Osteoblast (primary cell): ENCODE measurements around the gene PATZ1. TPM values are rescaled to one million over a fixed set of nuclear protein-coding genes. Genes with fewer than 3 reads are reported as not detected.

Source experiments
- DNase-seq: peaks from one replicate; pipeline ENCODE4 v3.0.0; 2011; ENCODE audit warnings: low spot score, mixed read lengths; ENCODE audit not compliant: insufficient read length; ENCODE audit errors: missing footprints
- H2AFZ ChIP-seq: 2 replicates; pipeline ENCODE4 v1.6.0; 2011; ENCODE audit warnings: mild to moderate bottlenecking, low read length
- H3K27ac ChIP-seq: 2 replicates; pipeline ENCODE4 v1.5.1; 2011; ENCODE audit warnings: mild to moderate bottlenecking, low read depth, low read length, moderate library complexity
- H3K27me3 ChIP-seq: 2 replicates; pipeline ENCODE4 v1.6.0; 2012; ENCODE audit warnings: mild to moderate bottlenecking, control low read depth, inconsistent platforms, low read length, moderate library complexity; ENCODE audit not compliant: insufficient read depth
- H3K36me3 ChIP-seq: 2 replicates; pipeline ENCODE4 v1.5.1; 2011; ENCODE audit warnings: mild to moderate bottlenecking, low read length, control low read depth, moderate library complexity; ENCODE audit not compliant: insufficient read depth
- H3K4me1 ChIP-seq: 2 replicates; pipeline ENCODE4 v1.5.1; 2011; ENCODE audit warnings: mild to moderate bottlenecking, low read length, control low read depth, moderate library complexity; ENCODE audit not compliant: insufficient read depth
- H3K4me2 ChIP-seq: 2 replicates; pipeline ENCODE4 v1.6.0; 2011; ENCODE audit warnings: mild to moderate bottlenecking, low read length; ENCODE audit not compliant: insufficient read depth
- H3K4me3 ChIP-seq: fragments of 200-600 bp; sonication (generic); 3 replicates; pipeline ENCODE4 v1.5.1; 2012; ENCODE audit warnings: mild to moderate bottlenecking, low read length, inconsistent platforms; ENCODE audit not compliant: insufficient read depth
- H3K79me2 ChIP-seq: 2 replicates; pipeline ENCODE4 v1.6.0; 2012; ENCODE audit warnings: mild to moderate bottlenecking, low read length, control low read depth, inconsistent platforms; ENCODE audit not compliant: insufficient read depth
- H3K9me3 ChIP-seq: 2 replicates; pipeline ENCODE4 v1.5.1; 2011; ENCODE audit warnings: low read depth, low read length, control low read depth
- H4K20me1 ChIP-seq: 2 replicates; pipeline ENCODE4 v1.6.0; 2012; ENCODE audit warnings: mild to moderate bottlenecking, low read length, control low read depth; ENCODE audit not compliant: insufficient read depth
- CTCF ChIP-seq: IDR thresholded peaks from 2 replicates; pipeline ENCODE4 v1.5.1; 2011; ENCODE audit warnings: mild to moderate bottlenecking, low read depth, low read length, moderate library complexity; ENCODE audit errors: extremely low read depth
- total RNA-seq: library from RNA; depleted of rRNA; stranded (reverse); fragments of >200 nt; gene quantifications from 2 replicates; pipeline ENCODE4 v1.2.3, GENCODE V29; 2012

The PATZ1 gene
- total RNA-seq, 1 donor, result 15.2 TPM

GRCh38 chr22:31332010-31332409 is 14.1 kb downstream of the PATZ1 start:
- no peaks in the 10 kb centered on the region for H3K27me3 ChIP-seq
- no peaks in the 10 kb centered on the region for H3K9me3 ChIP-seq
- H4K20me1 ChIP-seq, result peaks cover 9% of the 10 kb centered on the region
- no peak overlapping the region for H3K4me2 ChIP-seq
- peaks cover 5% of the 10 kb centered on the region for H3K4me1 ChIP-seq
- DNase-seq, result no peak
- no peak for TF ChIP-seq CTCF
- H3K4me3 ChIP-seq, result no peak overlapping the region
- H3K79me2 ChIP-seq, result no peaks in the 10 kb centered on the region
- H3K27ac ChIP-seq, result no peak overlapping the region
- H2AFZ ChIP-seq, result no peak overlapping the region
- H3K36me3 ChIP-seq, result peaks cover 31% of the 10 kb centered on the region

- no peak for DNase-seq
- Histone ChIP-seq H3K27ac (no peak overlapping the region), H3K79me2 (no peaks in the 10 kb centered on the region), H3K4me2 (no peak overlapping the region), H3K36me3 (peaks cover 31% of the 10 kb centered on the region), H3K4me3 (no peak overlapping the region), H2AFZ (no peak overlapping the region), H4K20me1 (peaks cover 5% of the 10 kb centered on the region), H3K9me3 (no peaks in the 10 kb centered on the region), H3K4me1 (peaks cover 5% of the 10 kb centered on the region), H3K27me3 (no peaks in the 10 kb centered on the region)
- no peak for TF ChIP-seq CTCF
Observed at GRCh38 chr22:31329453-31330215, 16.5 kb downstream of the PATZ1 start.

GRCh38 chr22:31329029-31329428 is 17.1 kb downstream of the PATZ1 start:
- H2AFZ ChIP-seq, result no peak overlapping the region
- no peaks in the 10 kb centered on the region for H3K79me2 ChIP-seq
- peak; percentile 68 for DNase-seq
- no peak overlapping the region for H3K4me3 ChIP-seq
- no peak overlapping the region for H3K4me2 ChIP-seq
- peaks cover 5% of the 10 kb centered on the region for H3K4me1 ChIP-seq
- no peak for TF ChIP-seq CTCF
- H3K27ac ChIP-seq, result no peak overlapping the region
- H3K9me3 ChIP-seq, result no peaks in the 10 kb centered on the region
- H4K20me1 ChIP-seq, result peaks cover 5% of the 10 kb centered on the region
- no peaks in the 10 kb centered on the region for H3K27me3 ChIP-seq
- peaks cover 25% of the 10 kb centered on the region for H3K36me3 ChIP-seq

- Histone ChIP-seq H2AFZ (no peak overlapping the region), H3K9me3 (no peaks in the 10 kb centered on the region), H3K4me3 (no peak overlapping the region), H3K4me2 (no peak overlapping the region), H4K20me1 (peaks cover 5% of the 10 kb centered on the region), H3K27ac (no peak overlapping the region), H3K79me2 (no peaks in the 10 kb centered on the region), H3K36me3 (peaks cover 23% of the 10 kb centered on the region), H3K27me3 (no peaks in the 10 kb centered on the region), H3K4me1 (peaks cover 5% of the 10 kb centered on the region)
- DNase-seq, result peak; percentile 2
- no peak for TF ChIP-seq CTCF
Observed at GRCh38 chr22:31328544-31328960, 17.6 kb downstream of the PATZ1 start.
